Eye (tissue), 1 donor: Measurements from ENCODE around the gene GABRG3.

Experiments used
- DNase-seq: peaks from one replicate; pipeline ENCODE4 v3.0.0-alpha.2; 2015

The GABRG3 gene

GRCh38 chr15:27480642-27481041 is 509.7 kb downstream of the GABRG3 start:
- no peak for DNase-seq

DNA sequence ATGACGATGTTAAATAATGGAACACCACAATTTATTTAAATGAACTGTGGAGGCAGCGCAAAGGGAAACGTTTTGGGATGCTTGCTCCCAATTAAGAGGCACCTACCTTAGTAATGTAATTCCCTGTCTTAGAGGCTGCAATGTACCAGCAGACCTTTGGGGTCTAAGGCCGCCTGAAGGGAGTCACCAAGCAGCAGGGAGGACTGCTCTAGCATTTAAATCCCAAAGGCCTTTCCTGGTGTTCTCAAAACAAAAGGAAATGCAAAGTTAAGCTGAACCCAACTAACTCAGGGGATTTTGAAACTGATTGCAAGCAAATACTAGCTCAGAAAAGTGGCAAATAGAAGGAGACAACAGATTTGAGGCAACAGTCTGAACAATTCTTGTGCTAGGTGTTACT is 510.8 kb downstream of the GABRG3 start:
- DNase-seq = no peak

GRCh38 chr15:27482287-27482686 is 511.3 kb downstream of the GABRG3 start:
- DNase-seq = no peak

GRCh38 chr15:27483124-27483523 is 512.1 kb downstream of the GABRG3 start:
- DNase-seq = no peak

GRCh38 chr15:27485265-27485664 is 514.3 kb downstream of the GABRG3 start:
- no peak for DNase-seq

- peak; percentile 36 for DNase-seq
These were observed 515.1 kb downstream of the GABRG3 start for GRCh38 chr15:27486051-27486450.

DNA sequence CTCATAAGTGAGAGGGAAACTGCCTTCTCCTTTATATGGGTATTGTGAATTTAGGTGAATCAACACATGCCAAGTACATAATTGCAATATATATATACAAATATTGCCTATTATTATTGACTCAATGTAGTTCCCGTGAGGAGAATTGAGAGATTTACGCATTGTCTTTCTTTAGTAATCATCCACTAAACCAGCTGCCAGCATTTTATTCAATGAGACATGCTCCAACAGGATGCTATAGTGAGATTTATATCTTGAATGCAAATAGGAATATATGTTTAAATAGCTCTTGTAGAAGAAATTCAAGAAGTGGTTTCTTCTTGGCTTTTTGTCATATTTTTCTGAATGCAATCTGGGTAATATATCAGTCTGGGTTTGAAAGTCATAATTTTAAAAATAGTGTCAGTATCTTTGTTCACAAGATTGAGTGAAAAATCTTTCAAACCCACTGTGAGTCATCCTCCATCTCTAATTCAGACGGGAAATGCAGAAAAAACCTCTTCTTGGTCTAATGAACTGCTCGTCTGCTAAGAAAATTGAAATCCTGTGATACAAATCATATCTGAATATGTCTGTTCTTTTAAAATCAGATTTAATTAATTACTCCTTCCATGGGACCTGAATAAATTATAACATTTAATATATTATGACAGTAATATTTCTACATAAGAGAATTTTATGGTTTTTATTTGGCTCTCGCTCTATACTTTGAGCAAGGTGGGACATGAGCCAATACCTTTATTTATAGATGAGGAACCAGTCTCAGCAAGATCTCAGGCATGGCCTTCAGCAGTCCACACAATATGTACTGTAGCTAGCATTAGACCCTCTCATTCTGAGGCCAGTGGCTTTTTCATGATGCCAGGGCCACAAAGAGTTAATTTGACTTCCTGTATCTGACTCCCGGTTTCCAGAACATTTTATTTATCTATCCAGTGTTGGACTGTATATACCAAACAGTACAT is 516.0 kb downstream of the GABRG3 start:
- DNase-seq = no peak

DNA sequence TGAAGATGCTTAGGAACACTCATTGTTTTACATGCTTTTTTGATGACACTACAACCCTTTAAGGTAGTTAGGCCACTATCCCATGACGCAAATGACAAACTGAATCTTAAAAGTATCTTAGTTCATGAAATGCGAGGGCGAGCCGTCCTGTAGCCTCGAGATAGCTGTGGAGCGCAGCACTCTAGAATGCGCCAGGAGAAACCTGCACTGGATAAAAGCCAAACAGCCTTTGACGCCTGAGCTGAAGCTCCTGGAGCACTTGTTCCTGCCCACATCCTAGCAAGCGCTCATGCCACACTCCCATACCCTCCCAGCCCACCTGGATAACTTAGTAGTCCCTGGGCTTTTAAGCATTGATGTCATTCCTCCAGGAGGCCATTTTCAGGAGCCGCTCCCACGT is 516.9 kb downstream of the GABRG3 start:
- DNase-seq = no peak

DNA sequence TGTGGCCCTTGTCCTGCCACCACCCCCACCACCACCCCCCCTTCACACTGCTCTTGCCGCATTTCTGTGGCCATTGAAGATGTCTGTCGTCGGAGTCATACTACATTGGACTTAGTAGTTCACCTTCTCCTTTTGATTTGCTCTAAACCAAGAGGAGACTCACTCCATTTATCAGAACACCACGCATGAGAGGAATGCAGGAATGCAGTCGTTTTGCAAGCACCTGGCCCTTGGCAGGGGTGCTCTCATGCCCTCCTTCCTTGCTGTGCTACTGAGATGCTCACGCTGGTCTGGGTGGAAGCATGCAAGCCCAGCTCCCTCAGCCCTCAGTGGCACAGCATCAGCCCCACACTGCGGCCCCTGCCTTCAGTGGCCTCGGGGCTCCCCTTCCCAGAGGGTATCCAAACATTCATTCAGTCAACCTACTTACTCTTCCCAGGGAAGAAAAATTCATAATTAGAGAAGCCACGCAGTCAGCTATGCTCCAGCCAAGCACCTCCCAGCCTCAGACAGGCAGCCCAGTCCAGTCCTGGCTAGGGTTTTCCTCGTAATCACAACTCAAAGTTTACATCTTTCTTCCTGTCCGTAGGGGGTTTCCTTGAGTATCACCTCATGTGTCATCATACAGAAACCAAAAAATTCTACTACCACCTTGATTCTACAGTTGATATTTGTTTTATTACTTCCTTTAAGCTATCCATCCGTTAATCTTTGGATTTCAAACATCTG is 520.0 kb downstream of the GABRG3 start:
- no peak for DNase-seq

- peak; percentile 93 for DNase-seq
These were observed 521.0 kb downstream of the GABRG3 start for GRCh38 chr15:27491666-27492621.

DNA sequence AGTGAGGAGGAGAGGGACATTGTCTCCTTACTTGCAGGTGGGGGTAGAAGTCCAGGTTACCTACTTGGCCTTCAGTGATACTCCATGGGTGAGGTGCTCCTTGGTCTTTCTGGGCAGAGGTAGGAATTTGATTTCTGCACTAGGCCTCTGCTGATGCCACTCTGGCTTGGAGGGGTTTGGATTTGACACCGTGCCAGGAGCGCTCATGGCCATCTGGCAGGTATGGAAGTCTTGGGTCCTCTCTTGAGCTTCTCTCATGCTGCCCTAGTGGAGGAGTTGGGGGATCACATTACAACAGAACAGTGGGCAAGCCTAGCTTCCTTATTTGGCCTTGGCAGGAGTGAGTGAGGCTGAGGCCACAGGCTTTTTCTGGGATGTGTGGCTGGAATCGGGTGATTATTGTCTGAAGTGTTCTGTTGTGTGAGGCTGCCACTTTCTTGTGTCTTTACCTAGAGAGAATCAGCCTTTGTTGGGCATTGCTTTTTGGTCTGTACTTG is 525.0 kb downstream of the GABRG3 start:
- no peak for DNase-seq

DNA sequence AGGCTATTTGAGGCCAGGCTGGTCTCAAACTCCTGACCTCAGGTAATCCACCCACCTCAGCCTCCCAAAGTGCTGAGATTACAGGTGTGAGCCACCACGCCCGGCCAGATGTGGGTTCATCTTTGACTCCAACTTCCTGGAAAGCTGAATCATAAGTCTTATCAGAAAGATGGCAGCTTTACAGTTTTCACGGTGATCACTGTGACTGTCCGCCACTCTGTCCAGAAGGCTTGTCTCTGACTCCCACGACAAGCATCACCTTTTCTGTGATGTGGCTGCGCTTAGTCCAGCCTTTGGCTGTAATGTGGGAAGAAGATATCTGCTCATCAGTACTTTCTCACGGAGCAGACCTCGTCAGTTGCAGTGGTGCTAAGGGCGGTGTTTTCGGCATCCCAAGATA is 527.7 kb downstream of the GABRG3 start:
- DNase-seq = no peak

DNA sequence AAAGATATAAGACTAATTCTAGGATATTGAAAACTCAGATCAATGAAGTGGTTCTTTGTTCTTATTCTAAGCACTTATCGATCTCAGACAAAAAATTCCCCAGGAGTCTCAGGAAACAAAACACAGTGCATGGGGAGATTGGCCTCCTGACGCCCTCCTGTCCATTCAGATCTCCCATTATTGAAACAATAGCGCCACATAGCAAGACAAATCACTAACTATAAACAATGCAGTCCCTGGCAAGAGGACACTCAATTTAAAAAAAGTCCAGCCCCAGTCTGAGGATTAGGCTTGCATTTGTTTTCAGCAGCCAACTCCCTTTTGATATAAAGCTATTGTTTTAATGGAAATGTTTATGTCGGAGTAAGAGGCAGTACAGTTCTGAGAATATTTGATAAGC is 528.2 kb downstream of the GABRG3 start:
- peak; percentile 19 for DNase-seq

DNA sequence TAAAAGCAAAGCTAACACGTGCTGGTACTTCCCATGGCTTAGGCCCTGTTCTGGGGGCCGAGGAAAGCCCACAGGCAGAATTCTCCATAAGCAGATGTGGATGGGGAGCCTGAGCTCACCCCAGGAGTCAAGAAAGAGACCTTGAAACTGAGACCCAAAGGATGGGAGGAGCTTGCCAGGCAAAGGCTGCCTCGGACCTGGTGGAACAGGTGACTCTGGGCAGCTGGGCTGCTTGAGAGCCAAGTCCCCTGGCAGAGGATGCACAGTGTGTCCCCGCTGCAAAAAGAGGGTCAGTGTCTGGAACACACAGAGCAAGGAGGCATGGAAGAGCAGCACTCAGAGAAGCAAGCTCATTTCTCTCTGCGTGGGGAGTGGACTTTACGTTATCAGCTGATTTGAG is 528.7 kb downstream of the GABRG3 start:
- DNase-seq = no peak

GRCh38 chr15:27500206-27500605 is 529.2 kb downstream of the GABRG3 start:
- DNase-seq = no peak

DNA sequence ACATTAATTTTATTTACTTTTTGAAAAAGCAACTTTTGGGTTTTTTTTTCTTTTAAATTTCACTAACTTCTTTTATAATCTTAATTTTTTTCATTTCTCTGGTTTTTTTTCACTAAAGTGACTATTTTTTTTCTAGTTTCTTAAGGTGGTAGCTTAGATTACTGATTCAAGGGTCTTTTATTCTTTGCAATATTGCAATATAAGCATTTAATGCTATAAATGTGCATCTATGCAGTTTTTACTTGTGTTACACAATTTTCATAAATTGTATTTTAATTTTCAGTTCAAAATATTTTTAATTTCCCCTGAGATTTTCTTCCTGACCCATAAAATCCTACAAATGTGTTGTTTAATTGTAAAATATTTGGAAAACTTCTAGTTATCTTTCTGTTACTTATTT is 535.8 kb downstream of the GABRG3 start:
- DNase-seq = no peak

DNA sequence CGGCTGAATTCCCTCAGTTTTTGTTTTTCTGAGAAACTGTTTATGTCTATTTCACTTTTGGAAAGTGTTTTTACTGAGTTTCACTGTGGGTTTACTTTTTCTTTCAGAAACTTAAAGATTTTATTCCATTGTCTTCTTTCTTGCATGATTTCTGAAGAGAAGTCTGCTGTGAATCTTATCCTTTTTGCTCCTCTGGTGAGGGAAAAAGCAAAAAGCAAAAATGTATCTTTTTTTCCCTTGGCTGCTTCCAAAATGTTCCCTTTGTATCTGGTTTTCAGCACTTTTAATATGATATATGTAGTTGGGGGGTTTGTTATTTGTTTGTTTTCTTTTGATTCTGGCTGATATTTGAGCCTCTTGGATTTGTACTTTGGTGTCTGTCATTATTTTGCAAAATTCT is 538.0 kb downstream of the GABRG3 start:
- DNase-seq = no peak

DNA sequence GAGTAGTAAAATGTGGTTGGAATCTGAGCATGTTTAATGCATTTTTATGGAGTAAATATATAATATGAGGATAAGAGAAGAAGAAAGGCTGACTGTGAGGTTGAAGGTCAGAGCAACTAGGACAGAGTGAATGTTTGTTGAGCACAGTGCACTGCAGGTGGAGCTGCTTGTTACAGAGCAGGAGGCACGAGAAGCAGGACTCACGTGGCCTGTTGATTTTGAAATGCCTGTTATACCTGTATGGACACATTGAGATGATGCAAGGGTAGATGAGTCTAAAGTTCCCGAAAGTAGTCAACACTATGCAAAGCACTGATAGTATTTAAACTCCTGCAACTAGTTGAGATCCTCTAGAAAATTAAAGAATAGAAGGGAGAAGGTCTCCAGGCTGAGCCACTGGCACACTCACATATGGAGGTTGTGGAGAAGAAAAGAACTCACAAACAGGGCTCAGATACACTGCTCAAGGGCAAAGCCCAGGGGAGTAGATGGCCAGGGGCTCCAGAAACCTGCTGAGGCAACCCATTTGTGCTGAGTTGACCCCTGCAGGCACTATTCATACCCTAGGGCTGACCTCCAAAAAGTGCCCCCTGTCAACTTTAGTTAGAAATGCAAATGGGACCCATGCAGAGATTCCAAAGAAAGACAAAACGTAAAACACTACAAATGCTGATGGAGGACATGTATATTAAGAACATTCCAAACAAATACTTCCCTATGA is 541.5 kb downstream of the GABRG3 start:
- no peak for DNase-seq

- no peak for DNase-seq
These were observed 543.5 kb downstream of the GABRG3 start for GRCh38 chr15:27514526-27514925.

GRCh38 chr15:27527490-27528067 is 556.6 kb downstream of the GABRG3 start:
- no peak for DNase-seq

DNA sequence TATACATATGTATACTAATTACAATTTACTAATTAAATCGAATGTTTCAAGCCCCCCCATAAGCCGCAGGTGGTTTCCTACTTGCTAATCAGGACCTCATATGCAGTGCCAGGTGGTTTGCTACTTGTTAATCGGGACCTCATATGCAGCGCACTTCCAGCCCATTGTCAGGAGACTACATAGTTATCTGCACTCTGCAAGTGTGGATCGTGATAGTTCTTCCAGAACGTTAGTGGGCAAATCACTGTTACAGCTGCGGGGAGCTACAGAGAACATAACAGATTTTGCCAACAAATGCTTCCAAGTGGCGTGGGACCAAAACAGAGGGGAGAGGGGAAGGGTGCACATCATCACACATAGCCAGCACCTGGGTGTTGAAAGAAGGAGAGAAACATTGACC is 558.4 kb downstream of the GABRG3 start:
- DNase-seq = no peak

- no peak for DNase-seq
These were observed 560.0 kb downstream of the GABRG3 start for GRCh38 chr15:27530994-27531393.
